BLaER1 (cell line): Measurements from ENCODE around the gene EFNA3.

Experiments
- H3K27ac ChIP-seq: shearing (Covaris generic); formaldehyde crosslinking; 2 replicates; pipeline ENCODE4 v1.8.1; 2022
- H3K27me3 ChIP-seq: shearing (Covaris generic); formaldehyde crosslinking; 2 replicates; pipeline ENCODE4 v1.8.1; 2022
- H3K36me3 ChIP-seq: shearing (Covaris generic); formaldehyde crosslinking; 2 replicates; pipeline ENCODE4 v1.8.1; 2022
- H3K4me1 ChIP-seq: shearing (Covaris generic); formaldehyde crosslinking; 2 replicates; pipeline ENCODE4 v1.8.1; 2022
- H3K4me2 ChIP-seq: shearing (Covaris generic); formaldehyde crosslinking; 2 replicates; pipeline ENCODE4 v1.8.1; 2022
- H3K4me3 ChIP-seq: shearing (Covaris generic); formaldehyde crosslinking; 2 replicates; pipeline ENCODE4 v1.8.1; 2022
- H3K9ac ChIP-seq: shearing (Covaris generic); formaldehyde crosslinking; 2 replicates; pipeline ENCODE4 v1.8.1; 2022
- H3K9me3 ChIP-seq: shearing (Covaris generic); formaldehyde crosslinking; 2 replicates; pipeline ENCODE4 v1.8.1; 2022
- H4K20me1 ChIP-seq: shearing (Covaris generic); formaldehyde crosslinking; 2 replicates; pipeline ENCODE4 v1.8.1; 2022
- Cebpa-rat ChIP-seq: shearing (Covaris generic); IDR thresholded peaks from 2 replicates; pipeline ENCODE4 v1.8.1; 2022

Gene EFNA3

GRCh38 chr1:155066777-155067176 lies 11.9 kb upstream of the EFNA3 start:
- Histone ChIP-seq H4K20me1 (peaks cover 37% of the 10 kb centered on the region), H3K4me3 (peak overlapping the region; percentile 3; the same call in 1 of the 2 replicates), H3K36me3 (peaks cover 36% of the 10 kb centered on the region), H3K9me3 (no peaks in the 10 kb centered on the region), H3K9ac (peak overlapping the region; percentile 65), H3K4me1 (peaks cover 90% of the 10 kb centered on the region), H3K4me2 (peak overlapping the region; percentile 100), H3K27ac (peak overlapping the region; percentile 58), H3K27me3 (no peaks in the 10 kb centered on the region)
- TF ChIP-seq Cebpa-rat = no peak

- Histone ChIP-seq H3K36me3 (peaks cover 36% of the 10 kb centered on the region), H4K20me1 (peaks cover 32% of the 10 kb centered on the region), H3K27me3 (no peaks in the 10 kb centered on the region), H3K4me1 (peaks cover 95% of the 10 kb centered on the region), H3K4me2 (peak overlapping the region; percentile 100), H3K4me3 (no peak overlapping the region), H3K9me3 (no peaks in the 10 kb centered on the region), H3K9ac (peak overlapping the region; percentile 77; the same call in 1 of the 2 replicates), H3K27ac (peak overlapping the region; percentile 93)
- no peak for TF ChIP-seq Cebpa-rat
Measured at GRCh38 chr1:155068599-155068998, 10.0 kb upstream of the EFNA3 start.

GRCh38 chr1:155069551-155070157 lies 9.0 kb upstream of the EFNA3 start:
- Histone ChIP-seq H3K27ac (peak overlapping the region; percentile 93), H3K9me3 (no peaks in the 10 kb centered on the region), H3K4me2 (peak overlapping the region; percentile 100), H3K36me3 (peaks cover 36% of the 10 kb centered on the region), H3K4me1 (peaks cover 100% of the 10 kb centered on the region), H3K27me3 (no peaks in the 10 kb centered on the region), H4K20me1 (peaks cover 26% of the 10 kb centered on the region), H3K4me3 (peak overlapping the region; percentile 42), H3K9ac (peak overlapping the region; percentile 77)
- no peak for TF ChIP-seq Cebpa-rat

GRCh38 chr1:155070158-155070621 lies 8.4 kb upstream of the EFNA3 start:
- Histone ChIP-seq H3K4me3 (peak overlapping the region; percentile 62), H3K9ac (peak overlapping the region; percentile 77)

GRCh38 chr1:155070721-155071569 lies 7.7 kb upstream of the EFNA3 start:
- Histone ChIP-seq H3K4me3 (peak overlapping the region; percentile 62), H3K4me1 (peaks cover 100% of the 10 kb centered on the region), H3K9me3 (no peaks in the 10 kb centered on the region), H4K20me1 (peaks cover 15% of the 10 kb centered on the region), H3K27me3 (no peaks in the 10 kb centered on the region), H3K9ac (peak overlapping the region; percentile 77), H3K4me2 (peak overlapping the region; percentile 100), H3K36me3 (peaks cover 36% of the 10 kb centered on the region), H3K27ac (peak overlapping the region; percentile 93)
- no peak for TF ChIP-seq Cebpa-rat

More at GRCh38 chr1:155070158-155070621, 8.4 kb upstream of the EFNA3 start:
- Histone ChIP-seq H3K9me3 (no peaks in the 10 kb centered on the region), H4K20me1 (peaks cover 21% of the 10 kb centered on the region), H3K27me3 (no peaks in the 10 kb centered on the region), H3K36me3 (peaks cover 36% of the 10 kb centered on the region), H3K4me1 (peaks cover 100% of the 10 kb centered on the region), H3K27ac (peak overlapping the region; percentile 93), H3K4me2 (peak overlapping the region; percentile 100)
- TF ChIP-seq Cebpa-rat = no peak

- peak overlapping the region; percentile 77 for H3K9ac ChIP-seq
Measured at GRCh38 chr1:155071701-155072100, 6.9 kb upstream of the EFNA3 start.

GRCh38 chr1:155072531-155073289 lies 5.9 kb upstream of the EFNA3 start:
- H3K4me2 ChIP-seq = peak overlapping the region; percentile 100
- H3K9me3 ChIP-seq = no peaks in the 10 kb centered on the region

More at GRCh38 chr1:155071701-155072100, 6.9 kb upstream of the EFNA3 start:
- Histone ChIP-seq H3K4me1 (peaks cover 100% of the 10 kb centered on the region), H4K20me1 (peaks cover 7% of the 10 kb centered on the region), H3K9me3 (no peaks in the 10 kb centered on the region), H3K4me3 (peak overlapping the region; percentile 62), H3K4me2 (peak overlapping the region; percentile 100), H3K27me3 (no peaks in the 10 kb centered on the region), H3K27ac (peak overlapping the region; percentile 93), H3K36me3 (peaks cover 28% of the 10 kb centered on the region)
- no peak for TF ChIP-seq Cebpa-rat

GRCh38 chr1:155073377-155074242 lies 5.0 kb upstream of the EFNA3 start:
- Histone ChIP-seq H3K4me1 (peaks cover 100% of the 10 kb centered on the region), H4K20me1 (no peaks in the 10 kb centered on the region), H3K27me3 (no peaks in the 10 kb centered on the region), H3K4me2 (peak overlapping the region; percentile 100), H3K36me3 (peaks cover 9% of the 10 kb centered on the region), H3K27ac (peak overlapping the region; percentile 93), H3K9me3 (no peaks in the 10 kb centered on the region), H3K4me3 (peak overlapping the region; percentile 56), H3K9ac (peak overlapping the region; percentile 77)
- TF ChIP-seq Cebpa-rat = no peak

More at GRCh38 chr1:155072531-155073289, 5.9 kb upstream of the EFNA3 start:
- peaks cover 18% of the 10 kb centered on the region for H3K36me3 ChIP-seq
- TF ChIP-seq Cebpa-rat = no peak
- H3K27me3 ChIP-seq = no peaks in the 10 kb centered on the region
- H4K20me1 ChIP-seq = no peaks in the 10 kb centered on the region
- peaks cover 100% of the 10 kb centered on the region for H3K4me1 ChIP-seq
- peak overlapping the region; percentile 93 for H3K27ac ChIP-seq
- peak overlapping the region; percentile 77 for H3K9ac ChIP-seq
- no peak overlapping the region; the same call in 1 of the 2 replicates for H3K4me3 ChIP-seq

- Histone ChIP-seq H4K20me1 (peaks cover 17% of the 10 kb centered on the region), H3K4me1 (peaks cover 100% of the 10 kb centered on the region), H3K27ac (peak overlapping the region; percentile 75), H3K4me3 (no peak overlapping the region), H3K36me3 (no peaks in the 10 kb centered on the region), H3K9me3 (no peaks in the 10 kb centered on the region), H3K9ac (peak overlapping the region; percentile 75), H3K4me2 (peak overlapping the region; percentile 100), H3K27me3 (peaks cover 18% of the 10 kb centered on the region)
- TF ChIP-seq Cebpa-rat = no peak
Measured at GRCh38 chr1:155075535-155075934, 3.1 kb upstream of the EFNA3 start.
